Measurements from ENCODE around the gene CMKLR1.

Gene CMKLR1

GRCh38 chr12:108335349-108336119, 3.6 kb downstream of the CMKLR1 start:
- no peak for DNase-seq (ENCODE audit: low read depth in 2 of 2)

GRCh38 chr12:108333898-108334699, 5.0 kb downstream of the CMKLR1 start:
- DNase-seq (ENCODE audit: low read depth in 2 of 2) = no peak

GRCh38 chr12:108332791-108333382, 6.2 kb downstream of the CMKLR1 start:
- DNase-seq (ENCODE audit: low read depth in 2 of 2) = no peak

DNA sequence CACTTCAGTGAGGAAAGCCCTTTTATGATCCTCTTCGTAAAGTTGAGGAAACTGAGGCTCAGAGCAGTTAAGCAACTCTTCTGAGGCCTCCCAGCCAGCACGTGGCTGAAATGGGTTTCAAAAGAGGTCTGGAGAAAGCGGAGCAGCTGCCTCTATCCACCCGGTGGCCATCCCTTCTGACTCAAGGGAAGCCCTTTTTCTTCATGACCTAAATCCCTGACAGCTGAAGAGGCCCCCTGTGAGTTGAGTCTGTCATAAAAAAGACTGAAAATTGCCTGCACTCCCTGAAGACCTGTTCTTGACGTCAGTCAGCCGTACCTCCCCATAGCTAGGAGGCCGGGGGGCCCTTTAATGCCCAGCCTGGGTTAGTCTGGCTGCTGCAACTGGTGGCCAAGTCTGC, 10.7 kb downstream of the CMKLR1 start:
- no peak for DNase-seq (ENCODE audit: low read depth in 2 of 2)

- no peak for DNase-seq (ENCODE audit: low read depth in 2 of 2)
Measured at GRCh38 chr12:108327621-108328344, 11.3 kb downstream of the CMKLR1 start.

GRCh38 chr12:108326254-108326750, 12.8 kb downstream of the CMKLR1 start:
- no peak for DNase-seq (ENCODE audit: low read depth in 2 of 2)

GRCh38 chr12:108325549-108325948, 13.6 kb downstream of the CMKLR1 start:
- DNase-seq (ENCODE audit: low read depth in 2 of 2) = no peak

GRCh38 chr12:108325018-108325358, 14.1 kb downstream of the CMKLR1 start:
- DNase-seq (ENCODE audit: low read depth in 2 of 2) = no peak

DNA sequence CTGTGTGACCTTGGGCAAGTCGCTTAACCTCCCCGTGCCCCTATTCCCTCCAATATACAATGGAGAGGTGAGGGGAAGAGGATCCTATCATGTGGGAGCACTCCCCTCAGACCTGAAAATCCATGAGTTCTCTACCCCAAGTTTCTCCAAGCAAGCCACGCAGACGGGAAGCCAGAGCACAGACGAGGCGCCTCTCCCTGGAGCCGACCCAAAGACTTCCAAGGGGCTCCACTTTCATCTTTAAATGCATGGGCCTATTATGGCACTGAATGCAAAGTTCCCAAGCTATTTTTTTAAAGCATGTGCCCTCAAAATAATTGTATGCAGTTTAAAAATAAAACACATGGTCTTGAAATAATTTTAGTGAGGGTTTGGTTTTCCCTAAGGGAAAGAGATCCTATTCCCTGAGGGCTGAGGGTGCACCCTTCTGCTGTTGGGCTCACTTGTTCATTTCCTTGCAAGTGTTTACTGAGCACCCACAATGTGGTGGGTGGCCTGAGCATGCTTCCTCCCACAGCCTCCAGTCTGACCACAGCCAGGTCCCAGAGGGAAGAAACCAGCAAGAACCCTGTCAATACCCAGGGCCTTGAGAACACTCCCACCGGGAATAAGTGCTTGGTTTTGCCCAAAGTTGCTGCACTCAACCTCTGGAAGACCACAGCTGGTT, 14.6 kb downstream of the CMKLR1 start:
- DNase-seq (ENCODE audit: low read depth in 2 of 2) = no peak

DNA sequence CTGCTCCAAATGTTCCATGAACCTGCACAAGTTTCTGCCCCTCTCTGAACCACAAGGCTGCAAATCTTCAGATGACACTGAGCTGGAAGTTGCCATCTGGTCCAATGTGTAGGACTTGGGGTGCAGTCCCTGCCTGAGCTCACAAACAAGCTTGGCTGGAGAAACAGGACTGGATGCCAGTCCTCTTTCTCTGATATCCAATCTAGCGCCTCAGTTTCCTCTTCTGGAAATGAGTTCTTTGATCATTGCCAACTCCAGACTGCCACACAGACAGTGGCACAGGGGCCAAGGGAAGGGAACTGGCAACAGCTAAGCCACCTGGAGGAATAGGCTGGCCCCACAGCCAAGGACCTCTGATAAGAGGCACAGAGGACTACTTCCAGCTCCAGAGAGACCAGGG, 15.5 kb downstream of the CMKLR1 start:
- DNase-seq (ENCODE audit: low read depth in 2 of 2) = no peak

- no peak for DNase-seq (ENCODE audit: low read depth in 2 of 2)
Measured at GRCh38 chr12:108322998-108323397, 16.1 kb downstream of the CMKLR1 start.

DNA sequence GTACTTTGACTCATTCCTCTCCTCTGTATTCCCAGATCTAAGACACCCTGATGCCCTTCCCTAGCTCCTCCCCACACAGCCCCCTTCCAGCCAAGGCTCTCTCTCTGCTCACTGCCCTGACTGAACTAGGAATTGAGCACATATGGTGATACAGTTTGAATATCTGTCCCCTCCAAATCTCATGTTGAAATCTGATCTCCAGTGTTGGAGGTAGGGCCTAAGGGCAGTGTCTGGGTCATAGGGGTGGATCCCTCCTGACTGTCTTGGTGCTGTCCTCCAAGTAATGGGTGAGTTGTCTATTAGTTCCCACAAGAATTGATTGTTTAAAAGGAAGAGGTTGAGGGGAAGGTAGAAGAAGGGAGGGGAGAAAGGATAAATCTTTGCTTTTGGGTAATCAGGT, 17.4 kb downstream of the CMKLR1 start:
- no peak for DNase-seq (ENCODE audit: low read depth in 2 of 2)

DNA sequence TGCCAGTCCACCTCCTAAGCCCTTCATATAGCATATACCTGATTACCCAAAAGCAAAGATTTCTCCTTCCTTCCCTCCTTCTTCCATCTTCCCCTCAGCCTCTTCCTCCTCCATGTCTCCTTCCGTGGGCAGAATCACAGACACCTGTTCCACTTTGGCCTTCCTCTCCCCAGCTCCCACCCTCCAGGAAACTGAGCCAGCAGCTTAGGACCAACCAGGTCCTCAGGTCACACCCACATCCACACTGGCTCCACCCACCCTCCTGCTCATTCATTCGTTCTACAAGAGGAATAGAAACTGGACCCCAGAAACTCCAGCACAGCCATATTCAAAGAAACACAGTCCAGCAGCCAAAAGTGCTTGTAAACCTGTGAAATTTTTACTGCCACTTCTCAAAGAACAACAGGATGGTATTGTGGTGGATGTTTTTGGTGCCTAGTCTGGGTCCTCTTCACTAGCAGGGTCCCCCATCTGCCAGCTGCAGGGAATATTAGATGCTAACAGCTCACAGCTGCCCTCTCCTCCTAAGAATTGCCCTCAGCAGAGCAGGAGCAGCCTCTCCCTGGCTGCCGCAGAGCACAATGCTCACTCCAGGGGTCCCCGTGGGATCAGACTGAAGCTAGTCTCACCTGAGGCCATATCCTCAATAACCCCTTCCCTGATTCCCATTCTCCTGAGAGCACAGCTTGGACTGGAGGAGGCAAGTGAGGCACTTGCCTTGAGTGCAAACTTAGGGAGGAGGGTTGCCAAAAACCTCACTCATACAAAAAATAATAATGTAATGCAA, 18.4 kb downstream of the CMKLR1 start:
- no peak for DNase-seq (ENCODE audit: low read depth in 2 of 2)

GRCh38 chr12:108319277-108320234, 19.6 kb downstream of the CMKLR1 start:
- DNase-seq (ENCODE audit: low read depth in 2 of 2) = no peak

DNA sequence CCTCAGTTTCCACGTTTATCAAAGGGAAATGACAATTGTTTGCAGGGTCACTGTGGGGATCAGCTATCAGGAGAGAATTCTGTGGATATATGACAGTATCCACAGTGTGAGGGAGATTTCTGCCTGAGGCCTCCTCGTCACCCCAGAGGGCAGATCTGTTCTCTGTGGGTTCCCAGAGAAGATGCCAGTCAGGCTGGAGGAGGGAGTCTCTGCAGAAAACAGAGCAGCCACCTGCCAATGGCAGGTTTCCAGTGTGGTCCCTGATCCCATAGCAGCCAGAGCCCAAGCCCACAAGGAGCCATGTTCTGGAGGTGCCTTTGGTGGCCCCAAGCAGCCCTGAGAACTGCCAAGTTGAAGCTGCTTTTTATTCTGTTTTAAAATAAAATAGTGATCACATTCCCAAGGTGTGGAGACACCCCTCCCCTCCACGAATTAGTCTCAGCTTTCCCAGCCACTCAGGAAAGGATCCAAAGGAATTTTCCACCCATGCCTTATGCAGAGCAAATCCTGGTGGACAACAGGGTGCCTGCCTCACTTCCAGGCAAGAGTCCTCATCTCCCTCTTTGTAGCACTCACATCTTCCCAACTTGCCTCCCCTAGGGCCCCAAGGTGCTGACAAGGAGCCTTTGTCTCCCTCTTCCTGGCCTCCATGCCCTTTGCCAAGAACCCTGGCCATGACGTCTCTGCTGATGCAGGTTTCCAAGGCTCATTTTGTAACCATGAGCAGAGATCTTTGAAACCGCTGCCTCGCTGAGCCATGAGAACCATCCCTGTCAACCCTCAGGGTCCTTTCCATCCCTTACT, 20.4 kb downstream of the CMKLR1 start:
- DNase-seq (ENCODE audit: low read depth in 2 of 2) = no peak

DNA sequence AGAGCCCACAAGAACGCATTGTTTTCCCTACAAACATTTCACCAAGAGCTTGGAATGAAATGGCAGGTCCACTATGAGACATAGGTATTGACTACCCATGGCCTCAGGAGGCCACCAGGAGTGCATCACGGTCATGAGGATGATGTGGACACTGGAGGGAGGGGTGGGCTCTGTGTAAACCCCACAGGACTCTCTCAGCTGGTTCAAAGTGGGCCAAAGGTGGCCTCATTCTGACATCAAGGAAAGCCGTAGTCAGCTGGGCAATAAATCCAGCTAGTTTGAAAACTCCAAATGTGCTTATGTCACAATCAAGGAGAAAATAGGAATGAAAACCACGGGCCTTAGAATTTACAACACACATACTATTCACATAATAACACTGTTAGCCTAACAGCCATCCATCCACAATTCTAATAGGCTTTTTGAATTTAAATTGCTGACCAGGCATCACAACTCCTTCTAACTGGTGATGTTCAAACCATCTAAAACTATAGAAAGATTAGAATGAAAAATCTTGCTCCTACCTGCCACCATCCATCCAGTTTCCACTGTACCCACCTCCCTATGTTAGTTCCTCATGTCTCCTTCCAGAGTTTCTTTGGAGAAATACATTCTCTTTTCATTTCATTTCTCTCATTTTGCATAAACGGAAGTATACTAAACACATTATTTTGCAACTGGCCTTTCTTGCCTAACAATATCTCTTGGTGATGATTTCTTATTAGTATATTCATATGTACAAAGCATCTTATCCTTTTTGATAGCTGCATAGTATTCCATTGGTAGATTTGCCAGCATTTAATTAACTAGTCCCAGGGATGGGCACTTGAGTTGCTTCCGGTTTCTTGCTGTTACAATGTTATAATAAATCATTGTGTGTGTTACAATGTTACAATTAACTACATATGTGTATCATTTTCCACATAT, 21.5 kb downstream of the CMKLR1 start:
- no peak for DNase-seq (ENCODE audit: low read depth in 2 of 2)

Data from fibroblast of skin of left quadriceps (primary cell).